Fibroblast of pulmonary artery (primary cell): ENCODE results near the gene ALAS2.

Experiments used
- DNase-seq: peaks from one replicate; pipeline ENCODE4 v3.0.0-alpha.2; 2010; ENCODE audit warnings: low read depth
- H3K4me3 ChIP-seq: replicated peaks from 2 replicates; pipeline ENCODE4 v1.5.1; 2011; ENCODE audit warnings: low read depth, mild to moderate bottlenecking, control low read depth, low read length, moderate library complexity
- TF ChIP-seq, protein P1 (sequence below): IDR thresholded peaks from 2 replicates; pipeline ENCODE4 v1.5.1; 2011; ENCODE audit warnings: mild to moderate bottlenecking, control low read depth, low read length, inconsistent platforms; ENCODE audit errors: missing control alignments

ALAS2 gene

DNA sequence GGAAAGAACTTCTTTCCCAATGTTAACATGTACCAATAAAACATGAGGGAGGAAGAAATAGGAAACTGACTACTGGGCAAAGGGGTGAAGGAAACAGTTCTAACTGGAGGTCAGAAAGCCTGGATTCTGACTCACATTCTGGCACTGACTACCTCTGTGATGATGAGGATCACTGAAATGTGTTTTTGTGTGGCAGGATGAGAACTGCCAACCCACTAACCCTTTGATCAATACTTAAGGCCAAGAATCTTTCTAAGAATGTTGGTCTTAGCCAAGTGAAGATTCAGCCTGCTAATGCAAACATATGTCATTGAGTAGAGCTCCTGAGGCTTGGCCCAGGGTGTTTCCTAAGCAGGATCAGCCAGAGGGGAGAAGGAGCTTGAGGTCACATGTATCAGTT, 4.6 kb downstream of the ALAS2 start:
- TF ChIP-seq, protein P1, sequence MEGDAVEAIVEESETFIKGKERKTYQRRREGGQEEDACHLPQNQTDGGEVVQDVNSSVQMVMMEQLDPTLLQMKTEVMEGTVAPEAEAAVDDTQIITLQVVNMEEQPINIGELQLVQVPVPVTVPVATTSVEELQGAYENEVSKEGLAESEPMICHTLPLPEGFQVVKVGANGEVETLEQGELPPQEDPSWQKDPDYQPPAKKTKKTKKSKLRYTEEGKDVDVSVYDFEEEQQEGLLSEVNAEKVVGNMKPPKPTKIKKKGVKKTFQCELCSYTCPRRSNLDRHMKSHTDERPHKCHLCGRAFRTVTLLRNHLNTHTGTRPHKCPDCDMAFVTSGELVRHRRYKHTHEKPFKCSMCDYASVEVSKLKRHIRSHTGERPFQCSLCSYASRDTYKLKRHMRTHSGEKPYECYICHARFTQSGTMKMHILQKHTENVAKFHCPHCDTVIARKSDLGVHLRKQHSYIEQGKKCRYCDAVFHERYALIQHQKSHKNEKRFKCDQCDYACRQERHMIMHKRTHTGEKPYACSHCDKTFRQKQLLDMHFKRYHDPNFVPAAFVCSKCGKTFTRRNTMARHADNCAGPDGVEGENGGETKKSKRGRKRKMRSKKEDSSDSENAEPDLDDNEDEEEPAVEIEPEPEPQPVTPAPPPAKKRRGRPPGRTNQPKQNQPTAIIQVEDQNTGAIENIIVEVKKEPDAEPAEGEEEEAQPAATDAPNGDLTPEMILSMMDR: no peak
- no peak for DNase-seq
- no peak overlapping the region for H3K4me3 ChIP-seq

DNA sequence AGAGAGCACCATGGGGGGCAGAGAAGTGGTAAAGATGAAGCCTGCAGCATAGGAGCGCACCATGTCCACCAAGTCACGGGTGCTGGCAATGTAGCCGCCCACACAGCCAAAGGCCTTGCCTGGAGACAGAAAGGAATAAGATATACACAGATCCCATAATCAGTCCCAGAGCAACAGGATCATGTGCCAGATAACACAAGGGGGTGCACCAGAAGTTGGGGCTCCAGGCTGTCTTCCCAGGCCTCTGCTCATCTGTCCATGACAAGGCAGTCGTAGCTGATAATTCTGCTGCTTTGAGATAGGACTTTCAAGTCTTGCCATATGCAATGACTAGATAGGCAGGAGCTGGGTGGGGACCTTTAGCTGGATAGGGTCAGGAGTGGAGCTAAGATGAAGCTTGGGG, 15.9 kb downstream of the ALAS2 start:
- TF ChIP-seq, protein P1: no peak
- DNase-seq: no peak
- no peak overlapping the region for H3K4me3 ChIP-seq

DNA sequence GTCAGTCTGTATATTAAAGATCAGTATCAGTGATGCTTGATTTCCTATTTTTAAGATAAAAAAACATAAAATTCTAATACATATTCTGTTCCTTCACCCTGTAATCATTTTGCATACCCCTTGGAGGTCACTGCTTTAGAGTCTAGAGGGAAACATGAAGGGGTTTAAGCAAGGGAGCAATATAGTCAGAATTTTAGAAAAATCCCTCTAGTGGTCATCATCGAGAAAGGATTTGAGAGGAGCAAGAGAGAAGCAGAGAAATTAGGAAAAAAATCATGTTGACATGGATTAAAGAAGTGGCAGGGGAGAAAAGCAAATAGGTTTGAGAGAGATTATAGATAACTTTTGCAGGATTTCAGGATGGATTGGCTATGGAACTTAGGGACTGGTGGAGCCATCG, 19.5 kb downstream of the ALAS2 start:
- H3K4me3 ChIP-seq: no peak overlapping the region
- TF ChIP-seq, protein P1: peak; percentile 42
- peak; percentile 17 for DNase-seq

DNA sequence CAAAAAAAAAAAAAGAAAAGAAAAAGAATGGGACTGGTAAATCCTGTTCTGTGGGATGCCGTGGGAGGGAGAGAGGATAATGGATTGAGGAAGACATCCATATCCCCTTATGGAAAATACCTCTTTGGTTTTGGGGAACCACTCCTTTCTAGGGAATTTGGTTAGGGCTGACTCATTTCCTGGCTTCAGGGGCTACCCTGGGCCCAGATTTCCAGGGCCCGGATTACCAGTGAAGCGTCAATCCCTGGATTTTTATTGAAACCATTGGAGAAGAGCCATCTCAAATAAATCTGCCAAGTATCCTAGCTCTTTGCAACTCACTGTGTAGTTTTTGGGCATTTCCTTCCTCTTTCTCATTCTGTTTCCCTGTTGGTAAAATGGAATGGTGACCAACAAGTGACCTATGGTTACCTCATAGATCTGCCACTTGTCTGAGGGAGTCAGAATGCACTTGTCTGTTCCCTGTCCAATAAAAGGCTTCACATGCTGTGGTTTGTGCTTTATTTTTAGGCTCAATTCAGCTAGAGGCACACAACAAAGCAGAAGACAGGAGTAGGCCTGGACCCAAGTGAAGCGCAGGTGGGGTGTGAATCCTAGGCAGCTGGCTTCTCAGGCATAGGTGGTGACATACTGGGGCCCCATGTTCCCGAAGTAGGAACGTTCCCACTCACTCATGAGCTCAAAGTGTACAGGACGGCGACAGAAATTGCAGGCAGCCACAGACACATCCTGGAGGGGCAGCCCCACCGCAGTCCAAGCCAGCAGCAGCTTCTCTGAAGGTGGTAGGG, 22.0 kb downstream of the ALAS2 start:
- TF ChIP-seq, protein P1: no peak
- no peak overlapping the region for H3K4me3 ChIP-seq
- DNase-seq: peak; percentile 10

DNA sequence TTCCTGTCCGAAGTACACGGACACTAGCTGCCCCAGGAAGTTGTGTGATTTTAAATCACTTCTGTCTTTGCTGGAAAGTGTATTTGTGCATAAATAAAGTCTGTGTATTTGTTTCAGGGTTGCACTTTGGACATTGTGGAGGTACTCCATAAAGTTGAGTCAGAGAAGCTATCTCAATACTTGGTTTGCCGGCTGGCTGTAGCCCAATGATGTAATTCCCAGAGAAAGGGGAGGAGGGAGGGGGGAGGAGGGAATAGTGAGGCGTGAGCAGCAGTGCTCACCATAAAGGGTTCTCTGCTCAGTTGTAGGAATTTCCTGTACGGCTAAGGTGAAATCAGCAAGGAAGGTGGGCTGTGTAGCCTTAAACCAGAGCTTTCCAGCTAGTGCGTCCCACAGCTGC, 23.1 kb downstream of the ALAS2 start:
- TF ChIP-seq, protein P1: no peak
- peak; percentile 74 for DNase-seq
- no peak overlapping the region for H3K4me3 ChIP-seq

DNA sequence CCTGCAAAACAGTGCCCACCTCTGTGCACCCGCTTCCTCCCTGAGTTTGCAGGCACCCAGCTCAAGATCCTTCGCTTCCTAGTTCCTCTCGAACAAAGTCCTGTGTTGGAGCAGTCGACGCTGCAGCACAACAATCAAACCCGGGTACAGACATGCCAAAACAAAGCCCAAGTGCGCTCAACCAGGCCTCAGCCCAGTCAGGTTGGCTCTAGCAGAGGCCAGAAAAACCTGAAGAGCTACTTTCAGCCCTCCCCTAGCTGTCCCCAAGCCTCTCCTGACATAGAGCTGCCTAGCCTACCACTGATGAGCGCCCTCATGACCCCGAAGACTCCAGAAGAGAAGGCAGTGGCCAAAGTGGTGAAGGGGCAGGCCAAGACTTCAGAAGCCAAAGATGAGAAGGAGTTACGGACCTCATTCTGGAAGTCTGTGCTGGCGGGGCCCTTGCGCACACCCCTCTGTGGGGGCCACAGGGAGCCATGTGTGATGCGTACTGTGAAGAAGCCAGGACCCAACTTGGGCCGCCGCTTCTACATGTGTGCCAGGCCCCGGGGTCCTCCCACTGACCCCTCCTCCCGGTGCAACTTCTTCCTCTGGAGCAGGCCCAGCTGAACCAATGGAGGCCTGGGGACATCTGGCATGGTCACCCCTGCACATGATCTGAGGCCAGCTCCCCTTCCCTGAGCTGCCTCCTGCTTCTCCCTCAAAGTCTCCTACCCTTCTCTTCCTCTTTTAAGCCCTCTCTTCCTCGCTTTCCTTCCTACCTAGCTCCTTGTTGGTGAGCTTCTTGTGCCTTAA, 23.8 kb downstream of the ALAS2 start:
- no peak overlapping the region for H3K4me3 ChIP-seq
- DNase-seq: no peak
- TF ChIP-seq, protein P1: no peak

DNA sequence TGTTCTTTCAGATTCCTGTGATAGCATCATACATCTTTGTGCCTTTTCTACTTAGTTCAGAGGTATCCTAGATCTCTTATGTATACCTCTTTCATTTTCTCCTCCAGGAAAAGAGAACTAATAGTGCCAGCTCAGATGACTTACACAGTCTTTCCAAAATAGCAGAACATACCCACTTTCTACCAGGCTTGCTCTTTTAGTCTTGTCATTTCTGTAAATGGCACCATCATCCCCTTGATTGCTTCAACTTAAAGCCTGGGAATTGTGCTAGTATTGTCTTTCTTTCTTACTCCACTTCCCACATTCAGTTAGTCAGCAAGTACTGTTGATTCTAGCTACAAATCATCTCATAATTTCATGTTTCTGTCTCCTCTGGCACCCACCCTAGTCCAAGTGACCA, 25.5 kb downstream of the ALAS2 start:
- TF ChIP-seq, protein P1: no peak
- DNase-seq: no peak
- no peak overlapping the region for H3K4me3 ChIP-seq
